ACC112 (cell line): Measurements from ENCODE around the gene LOC101059915.
"Not testable (repeated sequence)": the region's sequence is repeated elsewhere in the genome, so short reads cannot be mapped to it uniquely, and the experiment has no call there.

Experiments used
- H2AFZ ChIP-seq: fragments of 200-600 bp; sonication (generic); one replicate; pipeline ENCODE4 v1.6.0; 2017; ENCODE audit warnings: antibody characterized with exemption, low read length; ENCODE audit not compliant: unreplicated experiment
- H3K27ac ChIP-seq: fragments of 200-600 bp; sonication (generic); 2 replicates; pipeline ENCODE4 v1.5.1; 2014; ENCODE audit warnings: low read depth, mild to moderate bottlenecking, antibody characterized with exemption, low read length, moderate library complexity
- H3K27me3 ChIP-seq: fragments of 200-600 bp; sonication (generic); 2 replicates; pipeline ENCODE4 v1.6.1; 2014; ENCODE audit warnings: mild to moderate bottlenecking, antibody characterized with exemption, low read length, moderate library complexity, mixed read lengths; ENCODE audit not compliant: insufficient read depth
- H3K36me3 ChIP-seq: fragments of 200-600 bp; sonication (generic); 2 replicates; pipeline ENCODE4 v1.6.1; 2016; ENCODE audit warnings: mild to moderate bottlenecking, antibody characterized with exemption, low read length, moderate library complexity, mixed read lengths; ENCODE audit not compliant: insufficient read depth
- H3K4me1 ChIP-seq: fragments of 200-600 bp; sonication (generic); one replicate; pipeline ENCODE4 v1.6.1; 2016; ENCODE audit warnings: low read length, mixed read lengths; ENCODE audit not compliant: insufficient read depth, unreplicated experiment, control insufficient read depth
- H3K4me3 ChIP-seq: fragments of 200-600 bp; sonication (generic); 2 replicates; pipeline ENCODE4 v1.5.1; 2014; ENCODE audit warnings: mild to moderate bottlenecking, low read depth, low read length
- H3K79me2 ChIP-seq: fragments of 200-600 bp; sonication (generic); one replicate; pipeline ENCODE4 v1.6.0; 2016; ENCODE audit warnings: low read length; ENCODE audit not compliant: control insufficient read depth, unreplicated experiment, insufficient read depth

Gene LOC101059915

DNA sequence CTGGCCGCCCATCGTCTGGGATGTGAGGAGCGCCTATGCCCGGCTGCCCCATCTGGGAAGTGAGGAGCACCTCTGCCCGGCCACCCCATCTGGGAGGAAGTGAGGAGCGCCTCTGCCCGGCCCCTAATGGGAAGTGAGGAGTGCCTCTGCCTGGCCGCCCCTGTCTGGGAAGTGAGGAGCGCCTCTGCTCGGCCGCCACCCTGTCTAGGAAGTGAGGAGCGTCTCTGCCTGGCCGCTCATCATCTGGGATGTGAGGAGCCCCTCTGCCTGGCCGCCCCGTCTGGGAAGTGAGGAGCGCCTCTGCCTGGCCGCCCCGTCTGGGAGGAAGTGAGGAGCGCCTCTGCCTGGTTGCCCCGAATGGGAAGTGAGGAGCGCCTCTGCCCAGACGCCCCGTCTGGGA, 8.3 kb downstream of the LOC101059915 start:
- not testable (repeated sequence) for H3K4me3 ChIP-seq, H3K27ac ChIP-seq, H2AFZ ChIP-seq, H3K27me3 ChIP-seq, H3K36me3 ChIP-seq, H3K4me1 ChIP-seq, H3K79me2 ChIP-seq

DNA sequence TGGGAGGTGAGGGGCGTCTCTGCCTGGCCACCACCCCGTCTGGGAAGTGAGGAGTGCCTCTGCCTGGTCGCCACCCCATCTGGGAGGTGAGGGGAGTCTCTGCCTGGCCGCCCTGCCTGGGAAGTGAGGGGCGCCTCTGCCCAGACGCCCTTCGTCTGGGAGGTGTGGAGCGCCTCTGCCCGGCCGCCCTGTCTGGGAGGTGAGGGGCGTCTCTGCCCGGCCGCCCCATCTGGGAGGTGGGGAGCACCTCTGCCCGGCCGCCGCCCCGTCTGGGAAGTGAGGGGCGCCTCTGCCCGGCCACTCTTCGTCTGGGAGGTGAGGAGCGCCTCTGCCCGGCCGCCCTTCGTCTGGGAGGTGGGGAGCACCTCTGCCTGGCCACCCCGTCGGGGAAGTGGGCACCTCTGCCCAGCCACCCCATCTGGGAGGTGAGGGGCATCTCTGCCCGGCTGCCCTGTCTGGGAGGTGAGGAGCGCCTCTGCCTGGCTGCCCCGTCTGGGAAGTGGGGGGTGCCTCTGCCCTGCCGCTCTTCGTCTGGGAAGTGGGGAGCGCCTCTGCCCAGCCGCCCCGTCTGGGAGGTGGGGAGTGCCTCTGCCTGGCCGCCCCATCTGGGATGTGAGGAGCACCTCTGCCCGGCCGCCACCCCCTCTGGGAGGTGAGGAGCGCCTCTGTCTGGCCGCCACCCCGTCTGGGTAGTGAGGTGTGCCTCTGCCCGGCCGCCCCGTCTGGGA, 8.9 kb downstream of the LOC101059915 start:
- H3K79me2 ChIP-seq, H3K27ac ChIP-seq, H3K27me3 ChIP-seq, H2AFZ ChIP-seq, H3K4me3 ChIP-seq, H3K4me1 ChIP-seq, H3K36me3 ChIP-seq: not testable (repeated sequence)

DNA sequence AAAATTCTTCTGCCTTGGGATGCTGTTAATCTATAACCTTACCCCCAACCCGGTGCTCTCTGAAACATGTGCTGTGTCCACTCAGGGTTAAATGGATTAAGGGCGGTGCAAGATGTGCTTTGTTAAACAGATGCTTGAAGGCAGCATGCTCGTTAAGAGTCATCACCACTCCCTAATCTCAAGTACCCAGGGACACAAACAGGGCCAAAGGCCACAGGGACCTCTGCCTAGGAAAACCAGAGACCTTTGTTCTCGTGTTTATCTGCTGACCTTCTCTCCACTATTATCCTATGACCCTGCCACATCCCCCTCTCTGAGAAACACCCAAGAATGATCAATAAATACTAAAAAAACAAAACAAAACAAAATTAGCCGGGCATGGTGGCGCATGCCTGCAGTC, 9.8 kb downstream of the LOC101059915 start:
- H3K27ac ChIP-seq, H3K36me3 ChIP-seq, H3K4me1 ChIP-seq, H3K4me3 ChIP-seq, H3K79me2 ChIP-seq, H2AFZ ChIP-seq, H3K27me3 ChIP-seq: not testable (repeated sequence)

DNA sequence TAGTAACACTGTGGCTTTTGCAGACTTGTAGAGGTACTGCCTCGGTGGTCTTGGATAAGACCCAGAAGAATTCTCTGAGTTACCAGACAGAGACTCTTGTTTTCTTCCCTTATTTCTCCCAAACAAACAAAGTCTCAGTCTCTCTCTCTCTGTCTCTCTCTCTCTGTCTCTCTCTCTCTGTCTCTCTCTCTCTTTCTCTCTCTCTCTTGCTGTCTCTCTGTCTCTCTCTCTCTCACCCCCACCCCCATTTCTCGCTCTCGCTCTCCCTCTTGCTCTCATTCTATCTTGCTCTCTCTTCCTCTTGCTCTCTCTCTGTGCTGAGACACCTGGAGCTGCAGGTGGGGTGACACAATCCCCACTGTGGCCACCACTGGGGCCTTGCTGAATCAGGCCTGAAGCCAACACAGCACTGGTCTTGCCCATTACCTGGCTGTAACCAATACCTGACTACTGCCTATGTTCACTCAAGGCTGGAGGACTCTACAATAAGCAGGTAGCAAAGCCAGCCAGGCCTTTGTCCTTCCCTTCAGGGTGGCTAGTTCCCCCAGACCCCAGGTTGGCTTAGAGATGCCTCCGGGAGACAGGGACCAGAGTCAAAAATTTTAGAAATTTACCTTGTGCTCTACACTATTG, 12.3 kb downstream of the LOC101059915 start:
- H3K4me3 ChIP-seq: no peak overlapping the region
- no peaks in the 10 kb centered on the region for H3K4me1 ChIP-seq
- H3K27ac ChIP-seq: no peak overlapping the region
- H3K27me3 ChIP-seq: no peaks in the 10 kb centered on the region
- H3K79me2 ChIP-seq: no peaks in the 10 kb centered on the region
- no peaks in the 10 kb centered on the region for H3K36me3 ChIP-seq
- no peak overlapping the region for H2AFZ ChIP-seq

DNA sequence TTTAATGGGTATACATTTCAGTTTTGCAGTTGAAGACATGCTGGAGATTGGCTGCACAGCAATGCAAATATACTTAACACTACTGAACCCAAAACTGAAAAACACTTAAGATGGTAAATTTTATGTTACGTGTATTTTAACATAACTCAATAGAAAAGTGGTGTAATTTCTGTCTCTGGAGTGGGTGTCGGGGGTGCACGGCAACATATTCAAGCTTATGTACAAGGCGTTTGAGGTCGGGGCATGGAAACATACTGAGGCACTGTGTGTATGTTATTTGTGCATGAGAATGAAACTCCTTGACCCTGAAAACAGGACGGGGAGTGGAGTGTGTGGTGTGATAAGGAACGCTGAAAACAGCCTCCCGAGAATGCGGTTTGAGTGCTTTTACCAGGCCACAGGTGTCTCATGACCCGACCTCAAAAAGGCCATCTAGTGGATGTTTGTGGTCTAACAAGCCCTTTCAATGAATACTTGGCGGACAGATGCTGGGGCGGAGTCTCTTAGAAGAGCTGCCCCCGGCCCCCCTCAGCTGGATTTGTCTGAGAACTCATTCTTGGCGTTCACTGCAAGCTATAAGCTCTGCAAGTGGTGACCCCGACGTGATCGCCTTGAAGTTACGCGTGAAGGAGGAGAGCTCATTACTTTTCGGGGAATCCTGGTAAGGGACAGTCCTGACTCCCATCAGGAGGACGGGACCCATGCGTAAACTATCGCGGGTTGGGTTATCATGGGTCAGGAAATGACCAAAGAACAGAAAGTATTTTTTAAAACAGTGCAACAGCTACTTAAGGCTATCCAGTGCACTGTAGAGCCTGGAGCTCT, 29.5 kb downstream of the LOC101059915 start:
- not testable (repeated sequence) for H3K36me3 ChIP-seq, H3K27me3 ChIP-seq, H3K4me1 ChIP-seq, H3K79me2 ChIP-seq, H3K27ac ChIP-seq, H3K4me3 ChIP-seq, H2AFZ ChIP-seq

DNA sequence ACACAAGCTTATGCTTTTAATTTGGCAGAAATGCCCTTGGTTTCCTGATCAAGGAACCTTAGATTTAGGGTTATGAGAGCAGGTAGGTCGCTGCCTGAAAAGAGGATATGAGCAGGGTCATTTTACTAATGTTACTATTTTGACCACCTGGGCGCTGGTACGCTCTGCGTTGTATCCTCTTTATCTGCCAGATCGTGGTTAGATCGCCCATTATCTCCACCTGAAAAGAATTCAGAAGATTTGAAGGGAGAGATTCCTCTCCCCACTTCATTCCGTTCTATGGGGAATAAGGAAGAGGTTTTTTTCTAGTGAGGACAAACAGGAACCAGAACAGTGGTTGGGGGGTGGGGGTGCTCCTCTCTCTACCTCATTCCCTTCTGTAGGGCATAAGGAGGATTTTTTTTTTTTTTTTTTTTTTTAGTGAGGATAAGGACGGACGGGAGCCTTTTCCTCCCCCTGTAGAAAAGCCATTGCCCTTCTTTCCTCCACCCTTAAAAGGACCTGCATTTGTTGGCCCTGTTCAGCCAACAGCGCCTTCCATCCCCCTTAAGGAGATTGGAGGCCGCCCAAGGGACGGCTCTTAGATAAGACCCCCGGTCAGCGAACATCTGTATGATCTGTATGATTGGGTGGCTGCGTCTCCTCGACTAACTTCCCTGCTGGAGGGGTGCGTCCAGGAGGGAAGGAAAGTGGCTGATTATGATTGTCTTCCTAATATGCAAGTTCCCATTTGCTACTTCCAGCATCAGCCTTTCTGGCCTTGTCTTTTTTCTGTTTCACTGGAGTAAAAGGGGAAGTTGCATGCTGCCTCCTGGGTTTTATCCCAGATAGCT, 30.3 kb downstream of the LOC101059915 start:
- not testable (repeated sequence) for H3K27ac ChIP-seq, H3K79me2 ChIP-seq, H3K4me3 ChIP-seq, H2AFZ ChIP-seq, H3K36me3 ChIP-seq, H3K27me3 ChIP-seq, H3K4me1 ChIP-seq

DNA sequence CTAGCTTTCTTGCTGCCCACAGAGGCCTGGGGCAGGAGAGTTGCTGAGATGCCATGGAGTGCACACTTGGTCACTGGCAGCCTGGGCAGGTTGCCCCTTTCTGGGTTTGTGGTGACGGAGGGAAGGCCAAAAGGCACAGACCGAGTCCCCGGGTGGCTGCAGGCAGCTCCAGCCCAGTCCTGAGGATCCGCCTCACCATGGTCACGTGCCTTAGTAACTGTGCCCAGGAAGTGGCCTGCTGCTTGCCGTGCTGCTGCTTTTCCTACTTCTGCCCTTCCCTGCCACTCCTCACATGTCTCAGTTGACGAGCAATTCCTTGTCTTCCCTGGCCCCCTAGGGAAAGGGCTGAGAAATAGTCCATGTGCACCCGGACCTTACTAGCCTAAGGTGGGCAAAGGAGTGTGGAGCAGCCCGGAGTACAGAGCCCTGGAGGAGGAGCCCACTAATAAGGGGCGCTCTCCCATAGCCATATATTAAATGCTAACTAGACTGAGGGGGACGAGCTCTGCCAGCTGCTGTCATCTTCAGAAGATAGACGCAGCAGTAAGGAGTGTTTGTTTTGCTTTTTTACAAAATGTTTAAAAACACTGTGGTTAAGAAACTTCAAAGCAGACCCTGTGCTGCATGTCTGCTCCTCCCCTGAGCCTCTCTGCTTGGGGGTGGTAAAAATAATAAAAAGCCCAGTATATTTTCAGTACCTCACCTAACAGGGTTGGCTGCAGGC, 31.1 kb downstream of the LOC101059915 start:
- H3K27me3 ChIP-seq, H3K27ac ChIP-seq, H3K4me1 ChIP-seq, H3K79me2 ChIP-seq, H3K36me3 ChIP-seq, H3K4me3 ChIP-seq, H2AFZ ChIP-seq: not testable (repeated sequence)

DNA sequence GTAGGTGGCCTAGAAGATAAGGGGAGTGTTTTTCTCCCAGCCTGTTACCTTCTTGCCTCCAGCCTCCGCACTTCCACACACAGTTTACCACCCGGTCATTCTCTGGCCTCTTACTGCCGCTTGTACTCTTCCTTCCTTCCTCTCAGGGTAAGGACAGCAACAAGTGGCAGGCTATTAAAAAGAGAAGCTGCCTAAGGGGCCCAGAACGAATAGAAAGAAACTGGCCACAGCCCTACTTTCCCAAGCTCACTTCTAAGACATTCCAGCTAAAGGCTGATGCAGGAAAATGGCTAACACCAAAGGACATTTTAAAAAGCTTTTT, 31.6 kb downstream of the LOC101059915 start:
- not testable (repeated sequence) for H3K27ac ChIP-seq, H3K27me3 ChIP-seq, H3K36me3 ChIP-seq, H2AFZ ChIP-seq, H3K4me3 ChIP-seq, H3K79me2 ChIP-seq, H3K4me1 ChIP-seq

DNA sequence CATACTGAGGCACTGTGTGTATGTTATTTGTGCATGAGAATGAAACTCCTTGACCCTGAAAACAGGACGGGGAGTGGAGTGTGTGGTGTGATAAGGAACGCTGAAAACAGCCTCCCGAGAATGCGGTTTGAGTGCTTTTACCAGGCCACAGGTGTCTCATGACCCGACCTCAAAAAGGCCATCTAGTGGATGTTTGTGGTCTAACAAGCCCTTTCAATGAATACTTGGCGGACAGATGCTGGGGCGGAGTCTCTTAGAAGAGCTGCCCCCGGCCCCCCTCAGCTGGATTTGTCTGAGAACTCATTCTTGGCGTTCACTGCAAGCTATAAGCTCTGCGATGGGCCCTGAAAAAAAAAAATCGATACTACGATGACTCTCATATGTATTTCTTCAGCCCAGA, 35.5 kb downstream of the LOC101059915 start:
- not testable (repeated sequence) for H2AFZ ChIP-seq, H3K27me3 ChIP-seq, H3K79me2 ChIP-seq, H3K27ac ChIP-seq, H3K4me1 ChIP-seq, H3K4me3 ChIP-seq, H3K36me3 ChIP-seq

DNA sequence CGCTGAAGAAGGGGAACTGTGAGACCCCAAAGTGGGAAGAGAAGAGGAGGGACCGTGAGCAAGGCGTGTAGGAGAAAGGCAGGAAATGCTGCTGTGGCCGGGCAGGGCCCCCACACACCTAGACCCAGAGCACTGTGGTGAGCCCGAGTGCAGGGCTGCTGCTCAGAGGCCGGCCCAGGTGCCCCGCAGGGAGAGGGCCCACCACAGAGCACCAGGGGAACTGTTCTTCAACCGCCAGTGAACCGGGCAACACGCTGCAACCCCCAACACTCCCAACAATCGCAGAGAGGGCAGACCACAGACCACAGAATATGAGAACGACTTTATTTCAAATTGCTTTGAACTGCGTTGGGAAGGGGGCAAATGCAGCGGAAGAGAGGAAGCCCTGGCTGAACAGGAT, 46.7 kb downstream of the LOC101059915 start:
- H3K79me2 ChIP-seq, H2AFZ ChIP-seq, H3K4me1 ChIP-seq, H3K4me3 ChIP-seq, H3K36me3 ChIP-seq, H3K27me3 ChIP-seq, H3K27ac ChIP-seq: not testable (repeated sequence)
